ENCODE measurements around the gene RAPGEF6. TPM values are rescaled to one million over a fixed set of nuclear protein-coding genes. Genes with fewer than 3 reads are reported as not detected.

The RAPGEF6 gene
- total and polyA plus RNA-seq, 9 of the 15 experiments (the other 6 are each of a cell fraction or from before 2014, with no cell fraction given) = 2.7 to 23.4 (median 12.7) TPM

- TF ChIP-seq MGA (IDR thresholded peaks at IDR 0.05) = no peak
- TF ChIP-seq PTTG1 (tag; IDR thresholded peaks at IDR 0.05; ENCODE audit: low read depth) = no peak
- no peak for TF ChIP-seq RBM25 (IDR thresholded peaks at IDR 0.05; ENCODE audit: low read depth, low read length, severe bottlenecking)
- TF ChIP-seq CUX1 (CRISPR knock-in tag; IDR thresholded peaks at IDR 0.05) = no peak
- peak in 1 of 2 experiments; percentile 95; a peak in 3 of 4 replicates for TF ChIP-seq RCOR1 (IDR thresholded peaks at IDR 0.05; ENCODE audit: borderline replicate concordance in 1 of 2, low read depth in 2 of 2, low read length in 2 of 2)
- TF ChIP-seq ZNF263 (CRISPR knock-in tag; IDR thresholded peaks at IDR 0.05; ENCODE audit: borderline replicate concordance) = peak; percentile 97
- TF ChIP-seq FOXP1 (CRISPR knock-in tag; IDR thresholded peaks at IDR 0.05) = no peak
- TF ChIP-seq XRCC3 (IDR thresholded peaks at IDR 0.05) = no peak
- TF ChIP-seq RNF219 (CRISPR knock-in tag; IDR thresholded peaks at IDR 0.05) = no peak
These were observed 106.3 kb downstream of the RAPGEF6 start (continued) for GRCh38 chr5:131528682-131529081.

All from K562 (cell line).